ENCODE results near the gene HEPN1.
A peak's percentile ranks its signal among the peaks of the same experiment; 100 is the strongest.

HEPN1 gene

DNA sequence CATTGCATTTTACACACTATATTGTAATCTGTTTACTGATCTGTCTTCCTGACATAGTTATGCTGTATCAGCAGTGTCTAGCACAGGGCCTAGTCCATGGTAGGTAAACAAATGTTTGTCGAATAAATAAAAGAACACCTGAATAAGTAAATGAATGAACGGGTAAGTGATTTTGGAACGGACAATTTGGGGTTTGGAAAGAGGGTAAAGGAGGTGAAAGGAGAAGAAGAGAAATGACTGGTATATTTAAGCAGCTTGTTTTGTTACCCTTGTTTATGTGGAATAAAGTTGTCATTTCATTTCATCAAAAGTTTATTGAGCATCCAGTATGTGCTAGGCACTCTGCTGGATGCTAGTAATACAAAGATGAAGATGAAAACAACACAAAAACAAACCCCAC, at the start of gene HEPN1:
TSS of gene HEPN1 (plus strand) at position 301 of the 400 bp plus-strand sequence.
- no peak within 1 kb of the TSS for H3K4me3 ChIP-seq (ENCODE audit: low read depth, low read length)

- H3K4me3 ChIP-seq (ENCODE audit: low read depth, low read length), result no peak overlapping the region
These were observed 49.7 kb upstream of the HEPN1 start for GRCh38 chr11:124869331-124869730.

DNA sequence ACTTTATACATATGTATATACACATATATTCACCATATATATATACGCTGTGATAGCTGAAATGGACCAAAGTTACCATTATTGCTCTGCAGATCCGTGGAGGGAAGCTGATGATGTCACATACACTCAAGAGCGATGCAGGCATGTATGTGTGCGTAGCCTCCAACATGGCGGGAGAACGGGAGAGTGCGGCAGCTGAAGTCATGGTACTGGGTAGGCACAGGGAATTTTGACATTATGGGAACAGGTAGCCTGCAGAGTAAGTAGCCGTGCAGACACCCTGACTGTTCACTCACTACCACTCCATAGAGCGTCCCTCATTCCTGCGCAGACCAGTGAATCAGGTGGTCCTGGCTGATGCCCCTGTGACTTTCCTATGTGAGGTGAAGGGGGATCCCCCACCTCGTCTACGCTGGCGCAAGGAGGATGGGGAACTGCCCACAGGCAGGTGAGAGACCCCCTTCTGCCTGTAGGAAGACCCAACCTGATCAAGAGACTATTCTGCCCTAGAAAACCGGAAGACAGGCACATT, 49.1 kb upstream of the HEPN1 start:
- no peak overlapping the region for H3K4me3 ChIP-seq (ENCODE audit: low read depth, low read length)

GRCh38 chr11:124870430-124870829, 48.6 kb upstream of the HEPN1 start:
- H3K4me3 ChIP-seq (ENCODE audit: low read depth, low read length), result no peak overlapping the region

DNA sequence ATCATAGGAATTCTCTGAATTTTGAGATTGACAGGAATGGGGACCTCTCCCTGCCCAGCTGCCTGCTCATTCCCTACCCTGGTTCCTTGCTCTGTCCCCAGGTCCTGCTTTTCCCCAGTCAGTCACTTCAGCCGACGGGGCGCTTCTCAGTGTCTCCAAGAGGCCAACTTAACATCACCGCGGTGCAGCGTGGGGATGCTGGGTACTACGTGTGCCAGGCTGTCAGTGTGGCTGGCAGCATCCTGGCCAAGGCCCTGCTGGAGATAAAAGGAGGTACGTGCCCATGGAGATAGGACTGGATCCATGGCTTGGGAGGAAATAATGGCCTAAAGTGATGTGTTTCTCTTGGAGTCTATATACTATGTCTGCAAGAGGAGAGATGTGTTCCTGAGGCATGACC, 46.8 kb upstream of the HEPN1 start:
- no peak overlapping the region for H3K4me3 ChIP-seq (ENCODE audit: low read depth, low read length)

DNA sequence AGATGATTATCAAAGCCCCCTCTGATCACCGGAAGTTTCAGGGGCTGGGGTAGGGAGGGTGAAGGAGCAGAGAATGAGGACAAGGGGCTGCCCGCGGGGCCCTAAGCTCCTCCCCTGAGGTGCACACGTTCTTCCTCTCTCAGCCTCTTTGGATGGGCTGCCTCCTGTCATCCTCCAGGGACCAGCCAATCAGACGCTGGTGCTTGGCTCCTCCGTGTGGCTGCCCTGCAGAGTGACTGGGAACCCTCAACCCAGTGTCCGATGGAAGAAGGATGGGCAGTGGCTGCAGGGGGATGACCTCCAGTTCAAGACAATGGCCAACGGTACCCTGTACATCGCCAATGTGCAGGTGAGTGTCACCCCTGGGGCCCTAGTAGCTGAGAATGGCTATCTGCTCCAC, 46.3 kb upstream of the HEPN1 start:
- no peak overlapping the region for H3K4me3 ChIP-seq (ENCODE audit: low read depth, low read length)

GRCh38 chr11:124873951-124874350, 45.1 kb upstream of the HEPN1 start:
- H3K4me3 ChIP-seq (ENCODE audit: low read depth, low read length), result no peak overlapping the region

GRCh38 chr11:124874571-124875255, 44.3 kb upstream of the HEPN1 start:
- no peak overlapping the region for H3K4me3 ChIP-seq (ENCODE audit: low read depth, low read length)

GRCh38 chr11:124875401-124875800, 43.6 kb upstream of the HEPN1 start:
- peak overlapping the region; percentile 66 for H3K4me3 ChIP-seq (ENCODE audit: low read depth, low read length)

DNA sequence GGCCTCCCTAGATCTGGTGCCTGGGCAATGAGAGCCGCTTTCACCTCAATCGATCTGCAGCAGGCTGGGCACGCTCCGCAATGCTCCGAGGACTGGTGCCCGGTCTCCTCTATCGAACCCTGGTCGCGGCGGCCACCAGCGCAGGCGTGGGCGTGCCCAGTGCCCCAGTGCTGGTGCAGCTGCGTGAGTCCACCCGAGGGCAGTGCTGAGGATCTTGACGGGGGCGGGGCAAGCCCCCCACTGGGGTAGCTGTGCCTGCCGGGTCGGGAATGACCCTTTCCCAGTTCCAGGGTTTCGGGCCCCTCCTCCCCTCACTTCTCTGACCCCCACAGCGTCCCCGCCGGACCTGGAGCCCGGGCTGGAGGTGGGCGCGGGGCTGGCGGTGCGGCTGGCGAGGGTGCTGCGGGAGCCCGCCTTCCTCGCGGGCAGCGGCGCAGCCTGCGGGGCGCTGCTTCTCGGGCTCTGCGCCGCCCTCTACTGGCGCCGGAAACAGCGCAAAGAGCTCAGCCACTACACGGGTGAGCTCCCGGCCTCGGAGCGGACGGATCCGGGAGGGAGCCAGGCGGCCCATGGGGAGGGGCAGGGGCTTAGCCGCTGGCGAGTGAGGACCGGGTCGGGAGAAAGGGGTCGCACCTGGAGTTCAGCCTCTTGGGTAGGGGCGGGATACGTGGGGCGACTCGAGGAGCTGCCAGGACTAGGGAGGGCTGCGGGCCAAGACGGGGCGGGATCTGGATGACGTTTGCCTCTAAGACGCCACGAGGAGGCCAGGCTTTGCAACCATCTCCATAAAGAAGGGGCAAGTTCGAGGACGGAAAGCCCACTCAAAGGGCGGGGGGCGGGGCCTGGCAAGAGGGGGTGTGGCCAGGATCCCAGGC, 42.9 kb upstream of the HEPN1 start:
- peak overlapping the region; percentile 66 for H3K4me3 ChIP-seq (ENCODE audit: low read depth, low read length)

DNA sequence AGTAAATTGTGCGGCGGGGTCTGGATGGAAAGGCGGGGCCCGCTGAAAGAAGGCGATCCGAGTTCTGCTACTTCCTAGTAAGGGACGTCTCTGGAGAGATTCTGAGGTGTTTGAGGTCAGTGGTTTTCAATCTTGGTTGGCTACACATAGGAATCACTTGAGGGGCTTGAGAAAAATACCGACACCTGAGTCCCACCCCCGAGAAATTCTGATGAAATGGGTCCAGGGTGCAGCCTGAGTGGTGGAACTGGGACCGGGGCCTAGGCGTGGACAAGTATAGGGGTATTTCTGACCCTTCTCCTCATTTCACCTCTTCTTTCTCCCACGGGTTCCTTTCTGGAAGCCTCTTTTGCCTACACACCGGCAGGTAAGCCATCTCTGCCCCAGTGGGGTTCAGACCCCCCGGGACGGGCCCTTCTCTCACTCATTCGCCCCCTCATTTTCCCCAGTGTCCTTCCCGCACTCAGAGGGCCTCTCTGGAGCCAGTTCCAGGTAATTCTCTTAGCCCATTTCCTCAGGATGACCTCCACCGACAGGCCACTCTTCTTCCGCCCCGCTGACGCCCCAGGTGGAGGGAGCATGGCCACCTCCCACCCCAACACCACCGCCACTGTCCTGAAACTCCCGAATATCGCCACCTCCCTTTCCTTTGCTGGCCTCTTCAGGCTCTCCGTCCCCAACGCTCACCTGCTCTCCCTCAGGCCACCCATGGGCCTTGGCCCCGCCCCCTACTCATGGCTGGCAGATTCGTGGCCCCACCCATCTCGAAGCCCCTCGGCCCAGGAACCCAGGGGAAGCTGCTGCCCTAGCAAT, 42.0 kb upstream of the HEPN1 start:
- peak overlapping the region; percentile 66 for H3K4me3 ChIP-seq (ENCODE audit: low read depth, low read length)

- H3K4me3 ChIP-seq (ENCODE audit: low read depth, low read length), result no peak overlapping the region
These were observed 41.5 kb upstream of the HEPN1 start for GRCh38 chr11:124877631-124877909.

GRCh38 chr11:124877910-124878758, 40.9 kb upstream of the HEPN1 start:
- no peak overlapping the region for H3K4me3 ChIP-seq (ENCODE audit: low read depth, low read length)

DNA sequence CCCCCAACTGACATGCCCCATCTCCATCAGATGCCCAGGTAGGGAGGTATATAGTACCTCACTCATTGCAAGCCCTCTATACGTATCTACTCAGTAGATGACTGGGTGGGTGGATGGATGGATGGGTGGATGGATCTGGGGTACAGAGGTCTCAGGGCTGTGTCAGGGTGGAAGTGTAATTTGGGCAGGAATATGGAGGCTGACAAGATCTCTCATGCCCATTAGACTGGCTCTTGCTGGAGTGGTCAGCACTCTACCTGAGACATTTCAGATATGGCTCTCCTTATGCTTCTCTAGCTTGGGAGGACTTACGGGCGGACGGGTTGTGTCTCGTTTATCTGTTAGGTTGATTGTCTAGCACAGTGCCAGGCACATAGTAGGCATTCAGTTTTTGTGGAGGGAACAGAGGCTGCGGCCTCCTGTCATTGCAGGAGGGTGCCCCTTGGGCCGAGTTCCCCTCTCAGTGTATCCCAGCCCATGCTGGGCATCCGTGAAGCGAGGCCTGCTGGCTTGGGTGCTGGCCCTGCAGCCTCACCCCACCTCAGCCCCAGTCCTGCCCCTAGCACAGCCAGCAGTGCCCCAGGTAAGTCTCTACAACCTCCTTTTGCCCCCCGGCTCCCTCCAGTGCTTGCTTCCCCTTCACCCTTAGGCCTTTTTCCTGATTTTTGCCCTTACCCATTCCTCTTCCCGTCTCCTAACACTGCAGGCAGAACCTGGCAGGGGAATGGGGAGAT, 40.1 kb upstream of the HEPN1 start:
- no peak overlapping the region for H3K4me3 ChIP-seq (ENCODE audit: low read depth, low read length)

GRCh38 chr11:124879493-124880289, 39.4 kb upstream of the HEPN1 start:
- no peak overlapping the region for H3K4me3 ChIP-seq (ENCODE audit: low read depth, low read length)

DNA sequence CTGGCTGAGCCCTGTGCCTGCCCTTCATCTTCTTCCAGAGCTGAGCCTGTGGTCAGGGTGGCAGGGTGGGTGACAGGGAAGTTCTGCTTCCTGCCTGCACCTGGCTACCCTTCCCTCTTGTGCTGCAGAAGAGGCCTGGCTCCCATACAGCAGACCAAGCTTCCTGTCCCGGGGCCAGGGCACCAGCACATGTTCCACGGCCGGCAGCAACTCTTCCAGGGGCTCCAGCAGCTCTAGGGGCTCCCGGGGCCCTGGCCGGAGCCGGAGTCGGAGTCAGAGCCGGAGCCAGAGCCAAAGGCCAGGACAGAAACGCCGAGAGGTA, 38.8 kb upstream of the HEPN1 start:
- no peak overlapping the region for H3K4me3 ChIP-seq (ENCODE audit: low read depth, low read length)

- H3K4me3 ChIP-seq (ENCODE audit: low read depth, low read length), result no peak overlapping the region
These were observed 38.1 kb upstream of the HEPN1 start for GRCh38 chr11:124880958-124881357.

GRCh38 chr11:124882339-124883071, 36.5 kb upstream of the HEPN1 start:
- no peak overlapping the region for H3K4me3 ChIP-seq (ENCODE audit: low read depth, low read length)

DNA sequence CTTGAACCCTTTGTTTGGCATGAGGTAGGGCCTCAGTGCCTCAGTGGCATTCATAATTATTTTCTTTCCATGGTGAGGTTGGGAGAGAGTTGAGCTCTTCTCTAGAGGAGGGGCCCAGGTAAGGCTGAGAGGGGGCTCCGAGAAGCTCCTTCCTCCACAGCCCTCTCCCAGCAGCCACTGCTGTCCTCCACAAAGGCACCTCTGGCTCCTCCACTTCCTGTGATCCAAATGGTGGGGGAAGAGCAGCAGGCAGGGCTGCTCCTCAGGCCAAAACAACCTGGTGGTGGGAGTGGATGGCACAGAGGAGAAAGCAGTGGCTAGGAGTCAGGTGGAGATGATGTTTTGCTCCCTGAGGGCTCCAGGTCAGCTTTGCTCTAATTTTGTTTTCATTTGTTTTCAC, 34.7 kb upstream of the HEPN1 start:
- no peak overlapping the region for H3K4me3 ChIP-seq (ENCODE audit: low read depth, low read length)

All from iPS-11a (cell line).